K562 (cell line): Measurements from ENCODE around the gene SPRYD3. TPM values are rescaled to one million over a fixed set of nuclear protein-coding genes. Genes with fewer than 3 reads are reported as not detected.

Experiments used
- ARID1B ChIP-seq: fragments of 450-650 bp; IDR thresholded peaks from 2 replicates; pipeline ENCODE4 v1.6.1; 2016; ENCODE audit warnings: antibody characterized with exemption, mild to moderate bottlenecking, inconsistent platforms
- ASH1L ChIP-seq: fragments of 450-650 bp; IDR thresholded peaks from 2 replicates; pipeline ENCODE4 v1.6.1; 2018; ENCODE audit warnings: borderline replicate concordance, mild to moderate bottlenecking, low read depth; ENCODE audit not compliant: partially characterized antibody
- BCL6 ChIP-seq: fragments of 250-450 bp; sonication (Bioruptor Pico); IDR thresholded peaks from 2 replicates; pipeline ENCODE4 v1.4.0; 2020
- BHLHE40 ChIP-seq: IDR thresholded peaks from 2 replicates; pipeline ENCODE4 v1.6.1; 2011; ENCODE audit warnings: low read length, improper control_type of control experiment
- BRF1 ChIP-seq: IDR thresholded peaks from 3 replicates; pipeline ENCODE4 v1.6.1; 2011; ENCODE audit warnings: borderline replicate concordance, mild to moderate bottlenecking; ENCODE audit not compliant: insufficient read length; ENCODE audit errors: extremely low read depth
- CEBPG ChIP-seq, 3 experiments: fragments of 200-800 bp in 1 of 3; sonication (Bioruptor generic) in 1 of 3; sonication (generic) in 1 of 3; formaldehyde crosslinking in 1 of 3; IDR thresholded peaks in 2 of 3; conservative IDR thresholded peaks in 1 of 3; 2 replicates each; pipeline versions ENCODE4 v1.6.1 to v1.8.0; 2016 to 2022; ENCODE audit warnings: missing compliant biosample characterization in 2 of 3, missing genetic modification characterization in 2 of 3, mild to moderate bottlenecking in 1 of 3, missing genetic modification reagents in 1 of 3
- CREM ChIP-seq: IDR thresholded peaks from 2 replicates; pipeline ENCODE4 v1.6.1; 2014; ENCODE audit warnings: antibody characterized with exemption, low read depth
- CSDE1 ChIP-seq, 2 experiments: fragments of 450-650 bp; IDR thresholded peaks; 2 replicates each; pipeline ENCODE4 v1.6.1; 2016; ENCODE audit warnings: mild to moderate bottlenecking in 1 of 2
- DACH1 ChIP-seq: fragments of 450-650 bp; IDR thresholded peaks from 2 replicates; pipeline ENCODE4 v1.6.1; 2018; ENCODE audit not compliant: partially characterized antibody
- FOXK1 ChIP-seq: sonication (generic); formaldehyde crosslinking; IDR thresholded peaks from 2 replicates; pipeline ENCODE4 v1.8.0; 2022; ENCODE audit warnings: missing genetic modification reagents, mild to moderate bottlenecking, borderline replicate concordance
- HBP1 ChIP-seq: fragments of 450-650 bp; formaldehyde crosslinking; IDR thresholded peaks from 2 replicates; pipeline ENCODE4 v1.4.0; 2022; ENCODE audit warnings: missing genetic modification characterization
- ID3 ChIP-seq, 2 experiments: fragments of 250-450 bp in 1 of 2; fragments of 450-650 bp in 1 of 2; sonication (Bioruptor Pico) in 1 of 2; IDR thresholded peaks; 2 replicates each; pipeline versions ENCODE4 v1.6.1 to v1.8.0; 2016 to 2021; ENCODE audit warnings: mild to moderate bottlenecking in 2 of 2, moderate library complexity in 2 of 2, missing compliant biosample characterization in 1 of 2, missing genetic modification characterization in 1 of 2
- KLF10 ChIP-seq: fragments of 250-450 bp; sonication (Bioruptor Pico); IDR thresholded peaks from 2 replicates; pipeline ENCODE4 v1.6.1; 2021; ENCODE audit warnings: matching md5 sums
- MIER1 ChIP-seq: fragments of 450-650 bp; IDR thresholded peaks from 2 replicates; pipeline ENCODE4 v1.6.1; 2016; ENCODE audit warnings: antibody characterized with exemption, mild to moderate bottlenecking, low read depth
- MNT ChIP-seq, 2 experiments: fragments of 450-650 bp; conservative IDR thresholded peaks; 2 replicates each; pipeline ENCODE4 v1.6.1; 2017; ENCODE audit warnings: mild to moderate bottlenecking in 2 of 2, moderate library complexity in 2 of 2
- MTA2 ChIP-seq: fragments of 450-650 bp; IDR thresholded peaks from 2 replicates; pipeline ENCODE4 v1.6.1; 2016; ENCODE audit warnings: low read depth
- NFRKB ChIP-seq: fragments of 450-650 bp; IDR thresholded peaks from 2 replicates; pipeline ENCODE4 v1.6.1; 2016; ENCODE audit warnings: low read depth
- PRMT5 ChIP-seq: sonication (generic); formaldehyde crosslinking; IDR thresholded peaks from 2 replicates; pipeline ENCODE4 v1.5.0; 2020; ENCODE audit warnings: missing genetic modification reagents
- PYGO2 ChIP-seq: fragments of 450-650 bp; IDR thresholded peaks from 2 replicates; pipeline ENCODE4 v1.6.1; 2016; ENCODE audit warnings: mild to moderate bottlenecking, missing genetic modification characterization, moderate library complexity, missing compliant biosample characterization
- RBBP5 ChIP-seq: fragments of 200-600 bp; sonication (generic); IDR thresholded peaks from 2 replicates; pipeline ENCODE4 v1.6.1; 2012; ENCODE audit warnings: borderline replicate concordance, mild to moderate bottlenecking, low read length, control low read depth, inconsistent platforms; ENCODE audit not compliant: insufficient read depth, poor library complexity, severe bottlenecking
- SIN3B ChIP-seq: fragments of 450-650 bp; IDR thresholded peaks from 2 replicates; pipeline ENCODE4 v1.6.1; 2017; ENCODE audit warnings: low read depth, mild to moderate bottlenecking, moderate library complexity
- SRSF1 ChIP-seq: fragments of 200-400 bp; formaldehyde crosslinking; IDR thresholded peaks from 2 replicates; pipeline ENCODE4 v1.6.1; 2017; ENCODE audit warnings: mild to moderate bottlenecking, low read depth, low read length, moderate library complexity
- ZBED1 ChIP-seq: IDR thresholded peaks from 2 replicates; pipeline ENCODE4 v1.6.1; 2014
- ZNF311 ChIP-seq: fragments of 250-450 bp; sonication (Bioruptor Pico); IDR thresholded peaks from 2 replicates; pipeline ENCODE4 v1.4.0; 2020; ENCODE audit warnings: mild to moderate bottlenecking, moderate library complexity
- ZNF79 ChIP-seq: fragments of 250-450 bp; sonication (Bioruptor Pico); IDR thresholded peaks from 2 replicates; pipeline ENCODE4 v1.4.0; 2020; ENCODE audit warnings: low read depth, mild to moderate bottlenecking, moderate library complexity
- polyA plus RNA-seq, 8 experiments: library from polyadenylated mRNA; depleted of rRNA in 4 of 8; stranded (reverse) in 5 of 8; unstranded in 3 of 8; fragments of >200 nt; fragmentation: Nextera tagmentation in 2 of 8; fragmentation: Illumina TruSeq in 1 of 8; extraction: Ambion mirVana in 2 of 8; extraction: Trizol in 1 of 8; gene quantifications; 2 replicates each; pipeline versions ENCODE4 v1.2.1 to v1.2.3, GENCODE V29; 2011 to 2014; ENCODE audit warnings: inconsistent platforms in 1 of 8, missing spikeins in 1 of 8
- total RNA-seq, 7 experiments: library from RNA; depleted of rRNA in 6 of 7; stranded (reverse); fragments of >200 nt in 6 of 7; fragmentation: Illumina TruSeq in 2 of 7; extraction: Trizol in 2 of 7; gene quantifications; 2 replicates each; pipeline versions ENCODE4 v1.2.1 to v1.2.3, GENCODE V29; 2011 to 2021; ENCODE audit warnings: low replicate concordance in 1 of 7
- TF ChIP-seq, protein P1 (sequence below): sonication (generic); IDR thresholded peaks from 2 replicates; pipeline ENCODE4 v1.6.1; 2016

SPRYD3 gene
- total and polyA plus RNA-seq, 9 of the 15 experiments (the other 6 are each of a cell fraction or from before 2014, with no cell fraction given) = 1.5 to 13.6 (median 7.6) TPM

DNA sequence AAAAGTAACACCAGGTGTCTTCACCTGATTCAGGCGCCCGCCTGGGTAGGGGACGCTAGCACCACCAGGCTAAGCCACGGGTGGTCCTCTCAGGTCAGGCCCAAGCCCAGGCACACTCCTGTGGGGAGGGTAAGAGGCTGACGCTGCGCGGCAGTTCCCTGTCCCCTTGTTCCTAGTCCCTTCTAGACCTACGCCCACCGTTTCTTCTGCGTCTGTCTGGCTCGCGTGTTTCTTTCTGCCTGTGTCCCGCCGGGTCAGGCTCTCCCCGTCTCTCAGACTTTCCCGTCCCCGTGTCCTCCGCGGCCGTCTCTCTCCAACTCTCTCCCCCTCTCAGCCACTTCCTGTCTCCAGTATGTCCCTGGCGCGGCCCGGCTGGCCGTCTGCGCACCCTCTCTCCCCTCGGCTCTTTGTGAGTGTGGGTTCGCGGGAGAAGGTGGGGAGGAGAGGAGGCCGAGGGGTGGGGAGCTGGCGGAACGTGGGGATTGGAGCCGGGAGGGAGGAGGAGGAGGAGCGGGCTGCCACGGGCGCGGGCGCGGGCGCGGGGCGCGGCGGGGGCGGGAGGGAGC lies 32.5 kb downstream of the SPRYD3 start (continued):
- TF ChIP-seq NFRKB (peak; percentile 52; the same call in 1 of the 2 replicates), MIER1 (no peak), BCL6 (no peak), BRF1 (no peak), RBBP5 (no peak), PRMT5 (no peak), ZNF79 (CRISPR knock-in tag) (no peak), PYGO2 (tag) (no peak), MNT (conservative IDR thresholded peaks at IDR 0.05) (no peak; a peak in 1 of 4 replicates), MTA2 (no peak), ID3 (CRISPR knock-in tag; IDR thresholded peaks at IDR 0.05) (no peak), ID3 (tag; IDR thresholded peaks at IDR 0.05) (no peak), ZNF311 (CRISPR knock-in tag) (no peak), KLF10 (CRISPR knock-in tag) (no peak), BHLHE40 (0 out of 2 replicates have a peak, but pooled peaks have one; percentile 19), SRSF1 (no peak), HBP1 (CRISPR knock-in tag) (peak; percentile 80), SIN3B (no peak), ZBED1 (no peak), DACH1 (no peak), FOXK1 (CRISPR knock-in tag) (0 out of 2 replicates have a peak, but pooled peaks have one; percentile 43), CEBPG (CRISPR knock-in tag; IDR thresholded peaks at IDR 0.05) (no peak; the same call in 1 of the 2 replicates), CEBPG (tag; conservative IDR thresholded peaks at IDR 0.05 in 1 of 2, IDR thresholded peaks at IDR 0.05 in 1 of 2) (no peak), ASH1L (no peak), ARID1B (peak; percentile 35; the same call in 1 of the 2 replicates), CSDE1 (IDR thresholded peaks at IDR 0.05) (no peak), CREM (peak; percentile 6; the same call in 1 of the 2 replicates)
- TF ChIP-seq, protein P1, sequence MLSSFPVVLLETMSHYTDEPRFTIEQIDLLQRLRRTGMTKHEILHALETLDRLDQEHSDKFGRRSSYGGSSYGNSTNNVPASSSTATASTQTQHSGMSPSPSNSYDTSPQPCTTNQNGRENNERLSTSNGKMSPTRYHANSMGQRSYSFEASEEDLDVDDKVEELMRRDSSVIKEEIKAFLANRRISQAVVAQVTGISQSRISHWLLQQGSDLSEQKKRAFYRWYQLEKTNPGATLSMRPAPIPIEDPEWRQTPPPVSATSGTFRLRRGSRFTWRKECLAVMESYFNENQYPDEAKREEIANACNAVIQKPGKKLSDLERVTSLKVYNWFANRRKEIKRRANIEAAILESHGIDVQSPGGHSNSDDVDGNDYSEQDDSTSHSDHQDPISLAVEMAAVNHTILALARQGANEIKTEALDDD = no peak
